MM.1S (cell line): ENCODE measurements around the gene RNF112.

ENCODE experiments used
- CTCF ChIP-seq: fragments of 300-600 bp; sonication (generic); IDR thresholded peaks from 2 replicates; pipeline ENCODE4 v1.5.1; 2016; ENCODE audit warnings: antibody characterized with exemption, low read length, mixed read lengths
- EZH2 ChIP-seq: fragments of 300-600 bp; sonication (generic); optimal IDR thresholded peaks from 2 replicates; pipeline ENCODE3; 2017; ENCODE audit warnings: low read depth, mild to moderate bottlenecking, antibody characterized with exemption, low read length, mixed read lengths
- EZH2phosphoT487 ChIP-seq: fragments of 300-600 bp; sonication (generic); IDR thresholded peaks from 2 replicates; pipeline ENCODE4 v1.6.1; 2018; ENCODE audit warnings: antibody characterized with exemption, low read length

- no peak for TF ChIP-seq CTCF
- TF ChIP-seq EZH2, result no peak
- no peak for TF ChIP-seq EZH2phosphoT487
Observed at GRCh38 chr17:19371259-19372010, 39.6 kb upstream of the RNF112 start.
